Measurements from ENCODE around the gene LAT. TPM values are rescaled to one million over a fixed set of nuclear protein-coding genes. Genes with fewer than 3 reads are reported as not detected.
"Not testable (repeated sequence)": the region's sequence is repeated elsewhere in the genome, so short reads cannot be mapped to it uniquely, and the experiment has no call there.

The LAT gene
- total and polyA plus RNA-seq, 2 of the 13 experiments (the other 11 are each of a cell fraction or from before 2014, with no cell fraction given) = 2.0 to 3.0 TPM

DNA sequence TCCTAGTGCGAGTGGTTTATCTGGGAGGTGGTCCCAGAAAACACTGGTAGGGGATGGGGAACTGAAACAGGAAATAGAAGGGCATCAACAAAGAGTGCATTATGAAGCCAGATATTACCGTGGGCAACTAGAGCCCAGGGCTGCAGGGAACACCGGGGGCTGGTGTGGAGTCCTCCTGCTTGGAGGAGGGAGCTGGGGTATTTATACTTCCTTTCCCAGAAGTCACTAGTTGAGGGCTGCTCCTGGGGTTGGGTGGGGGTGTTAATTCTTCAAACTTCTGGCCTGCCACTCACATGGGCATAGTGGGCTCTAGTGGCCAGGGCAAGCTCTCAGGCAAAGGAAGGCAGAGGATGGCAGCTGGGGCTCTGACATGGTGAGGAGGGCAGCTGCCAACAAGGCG, 14.7 kb downstream of the LAT start (continued):
- no peak for TF ChIP-seq CBX2 (IDR thresholded peaks at IDR 0.05; ENCODE audit: low read depth, low read length)
- TF ChIP-seq CBX2 (CRISPR knock-in tag; IDR thresholded peaks at IDR 0.05; ENCODE audit: low read depth) = no peak
- no peak for TF ChIP-seq CHD2 (IDR thresholded peaks at IDR 0.05; ENCODE audit: low read depth, low read length)

DNA sequence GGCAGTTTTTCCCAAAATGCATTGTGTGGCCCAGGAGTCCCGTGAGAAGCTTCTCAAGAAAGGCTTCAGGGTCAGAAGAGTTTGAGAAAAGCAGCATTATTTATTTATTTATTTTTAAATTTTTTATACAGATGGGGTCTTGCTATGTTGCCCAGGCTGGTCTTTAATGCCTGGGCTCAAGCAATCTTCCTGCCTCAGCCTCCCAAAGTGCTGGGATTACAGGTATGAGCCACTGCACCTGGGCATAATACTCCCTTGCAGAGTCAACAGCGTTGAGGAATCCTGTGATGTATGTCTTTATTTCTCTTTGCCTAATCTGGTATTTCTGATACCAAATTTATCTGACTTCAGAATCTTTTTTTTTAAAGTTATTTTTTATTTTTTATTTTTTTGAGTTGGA, 15.2 kb downstream of the LAT start:
- intact Hi-C loops (cut with micrococcal nuclease; ENCODE audit: unreplicated experiment) (no loop called here), in situ Hi-C loops (cut with HindIII; ENCODE audit: extremely low pct_ligation_motif_present, low pct_unique_long_range_greater_than_20kb) (no loop called here)
- H3K79me2 ChIP-seq (ENCODE audit: insufficient read depth, low read length) = no peaks in the 10 kb centered on the region
- ChIA-PET POLR2A (no interaction called here), CTCF (ENCODE audit: low intra/inter-chr PET ratio, low total read pairs) (no interaction called here)
- H3K9ac ChIP-seq (ENCODE audit: insufficient read depth, low read depth, low read length) = no peak overlapping the region
- FAIRE-seq (no peak), ATAC-seq (no peak), DNase-seq (ENCODE audit: low spot score) (no peak)
- H3K36me3 ChIP-seq (replicated peaks in 1 of 2; ENCODE audit: control insufficient read depth in 1 of 2, insufficient read depth in 2 of 2, low read length in 2 of 2) = no peaks in the 10 kb centered on the region
- no peak overlapping the region for H3K4me3 ChIP-seq (replicated peaks in 1 of 3; ENCODE audit: insufficient read depth in 1 of 3, low read depth in 2 of 3, low read length in 3 of 3)
- no peaks in the 10 kb centered on the region for H3K9me3 ChIP-seq (ENCODE audit: low read length)
- H3K4me1 ChIP-seq (ENCODE audit: insufficient read depth, low read length) = no peaks in the 10 kb centered on the region
- no peak overlapping the region for H3K27ac ChIP-seq (ENCODE audit: extremely low read length, insufficient read depth, low read length)
- 4% methylated on average over 2 of the region's 2 CpGs for WGBS (ENCODE audit: low lambda C conversion rate)
- H2AFZ ChIP-seq (ENCODE audit: low read length) = no peak overlapping the region
- TF ChIP-seq ZNF75D (CRISPR knock-in tag; IDR thresholded peaks at IDR 0.05; ENCODE audit: borderline replicate concordance) = no peak
- TF ChIP-seq, protein P1, sequence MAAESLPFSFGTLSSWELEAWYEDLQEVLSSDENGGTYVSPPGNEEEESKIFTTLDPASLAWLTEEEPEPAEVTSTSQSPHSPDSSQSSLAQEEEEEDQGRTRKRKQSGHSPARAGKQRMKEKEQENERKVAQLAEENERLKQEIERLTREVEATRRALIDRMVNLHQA (CRISPR knock-in tag; IDR thresholded peaks at IDR 0.05) = no peak
- no peak for TF ChIP-seq ZNF782 (CRISPR knock-in tag; IDR thresholded peaks at IDR 0.05; ENCODE audit: borderline replicate concordance)
- no peak for TF ChIP-seq ZNF3 (CRISPR knock-in tag; IDR thresholded peaks at IDR 0.05)
- TF ChIP-seq ZNF484 (CRISPR knock-in tag; IDR thresholded peaks at IDR 0.05; ENCODE audit: borderline replicate concordance, low read depth) = no peak
- TF ChIP-seq ATM (IDR thresholded peaks at IDR 0.05; ENCODE audit: borderline replicate concordance) = no peak
- TF ChIP-seq ATAD3A (CRISPR knock-in tag; IDR thresholded peaks at IDR 0.05) = no peak
- no peak for TF ChIP-seq SALL1 (CRISPR knock-in tag; IDR thresholded peaks at IDR 0.05)
- no peak for TF ChIP-seq SMC3 (IDR thresholded peaks at IDR 0.05; ENCODE audit: low read length)
- TF ChIP-seq, protein P2, sequence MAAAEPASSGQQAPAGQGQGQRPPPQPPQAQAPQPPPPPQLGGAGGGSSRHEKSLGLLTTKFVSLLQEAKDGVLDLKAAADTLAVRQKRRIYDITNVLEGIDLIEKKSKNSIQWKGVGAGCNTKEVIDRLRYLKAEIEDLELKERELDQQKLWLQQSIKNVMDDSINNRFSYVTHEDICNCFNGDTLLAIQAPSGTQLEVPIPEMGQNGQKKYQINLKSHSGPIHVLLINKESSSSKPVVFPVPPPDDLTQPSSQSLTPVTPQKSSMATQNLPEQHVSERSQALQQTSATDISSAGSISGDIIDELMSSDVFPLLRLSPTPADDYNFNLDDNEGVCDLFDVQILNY (CRISPR knock-in tag; conservative IDR thresholded peaks at IDR 0.05) = no peak
- no peak for TF ChIP-seq ZNF350 (CRISPR knock-in tag; IDR thresholded peaks at IDR 0.05; ENCODE audit: borderline replicate concordance, low read depth)
- TF ChIP-seq ZNF510 (CRISPR knock-in tag; IDR thresholded peaks at IDR 0.05; ENCODE audit: low read depth) = no peak
- H3K4me2 ChIP-seq (ENCODE audit: low read depth, low read length) = no peak overlapping the region
- BruUV-seq (replicated peaks) = no TSS peak
- H4K20me1 ChIP-seq (ENCODE audit: insufficient read depth, low read length) = no peaks in the 10 kb centered on the region
- peaks cover 2 to 15% of the 10 kb centered on the region in 2 experiments; a peak in 2 of 5 replicates for H3K27me3 ChIP-seq (ENCODE audit: control insufficient read depth in 1 of 2, insufficient read depth in 2 of 2, low read length in 2 of 2)

DNA sequence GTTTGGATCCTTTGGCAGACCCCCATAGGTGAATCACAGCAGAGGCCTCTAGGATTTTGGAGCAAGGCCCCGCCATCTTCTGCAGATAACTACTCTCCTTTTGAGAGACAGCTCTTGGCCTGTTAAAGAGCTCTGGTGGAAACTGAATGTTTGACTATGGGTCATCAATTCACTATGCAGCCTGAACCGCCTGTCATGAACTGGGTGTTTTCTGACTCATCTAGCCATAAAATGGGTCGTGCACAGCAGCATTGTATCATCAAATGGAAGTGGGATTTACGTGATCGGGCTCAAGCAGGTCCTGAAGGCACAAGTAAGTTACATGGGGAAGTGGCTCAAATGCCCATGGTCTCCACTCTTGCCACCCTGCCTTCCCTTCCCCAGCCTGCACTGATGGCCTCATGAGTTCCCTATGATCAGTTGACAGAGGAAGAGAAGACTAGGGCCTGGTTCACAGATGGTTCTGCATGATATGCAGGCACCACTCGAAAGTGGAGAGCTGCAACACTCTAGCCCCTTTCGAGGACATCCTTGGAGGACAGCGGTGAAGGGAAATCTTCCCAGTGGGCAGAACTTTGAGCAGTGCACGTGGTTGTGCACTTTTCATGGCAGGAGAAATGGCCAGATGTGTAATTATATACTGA, 19.8 kb downstream of the LAT start:
- H3K4me2 ChIP-seq (ENCODE audit: low read depth, low read length); H3K36me3 ChIP-seq (replicated peaks in 1 of 2; ENCODE audit: control insufficient read depth in 1 of 2, insufficient read depth in 2 of 2, low read length in 2 of 2); H2AFZ ChIP-seq (ENCODE audit: low read length); POLR2A ChIA-PET; CTCF ChIA-PET (ENCODE audit: low intra/inter-chr PET ratio, low total read pairs); in situ Hi-C loops (cut with HindIII; ENCODE audit: extremely low pct_ligation_motif_present, low pct_unique_long_range_greater_than_20kb); ATAC-seq; BruUV-seq (replicated peaks); H3K9me3 ChIP-seq (ENCODE audit: low read length); H3K79me2 ChIP-seq (ENCODE audit: insufficient read depth, low read length); H3K9ac ChIP-seq (ENCODE audit: insufficient read depth, low read depth, low read length); FAIRE-seq; intact Hi-C loops (cut with micrococcal nuclease; ENCODE audit: unreplicated experiment); H3K27me3 ChIP-seq (ENCODE audit: control insufficient read depth in 1 of 2, insufficient read depth in 2 of 2, low read length in 2 of 2); H4K20me1 ChIP-seq (ENCODE audit: insufficient read depth, low read length); H3K4me3 ChIP-seq (replicated peaks in 1 of 3; ENCODE audit: insufficient read depth in 1 of 3, low read depth in 2 of 3, low read length in 3 of 3); DNase-seq (ENCODE audit: low spot score); H3K27ac ChIP-seq (ENCODE audit: extremely low read length, insufficient read depth, low read length); H3K4me1 ChIP-seq (ENCODE audit: insufficient read depth, low read length): not testable (repeated sequence)
- 19% methylated on average over 9 of the region's 9 CpGs for WGBS (ENCODE audit: low lambda C conversion rate)

All from HepG2 (cell line).